HG02759 (cell line): ENCODE data around the gene CLEC4E.
"Not testable (repeated sequence)": the region's sequence is repeated elsewhere in the genome, so short reads cannot be mapped to it uniquely, and the experiment has no call there.

Experiments
- ATAC-seq: cut with Tn5 transposase; IDR thresholded peaks from one replicate; pipeline ENCODE4 v1.9.1; 2021; ENCODE audit warnings: mild to moderate bottlenecking, moderate library complexity; ENCODE audit not compliant: unreplicated experiment

Gene CLEC4E

GRCh38 chr12:8544295-8544694 lies 3.6 kb upstream of the CLEC4E start:
- peak; percentile 62 for ATAC-seq

- no peak for ATAC-seq
Observed at GRCh38 chr12:8541562-8541961, 857 bp upstream of the CLEC4E start.

GRCh38 chr12:8537820-8538219 lies 2.9 kb downstream of the CLEC4E start:
- not testable (repeated sequence) for ATAC-seq

GRCh38 chr12:8532045-8532444 lies 8.7 kb downstream of the CLEC4E start:
- no peak for ATAC-seq

- no peak for ATAC-seq
Observed at GRCh38 chr12:8527250-8528130, 13.2 kb downstream of the CLEC4E start.

GRCh38 chr12:8519171-8519570 lies 21.5 kb downstream of the CLEC4E start:
- ATAC-seq = no peak

GRCh38 chr12:8517971-8518370 lies 22.7 kb downstream of the CLEC4E start:
- no peak for ATAC-seq

GRCh38 chr12:8513256-8513655 lies 27.4 kb downstream of the CLEC4E start, which contains the start of gene CLEC4D:
CLEC4D (plus strand) TSS chr12:8513503; CDS start chr12:8513733, 230 bp downstream.
- ATAC-seq = no peak

GRCh38 chr12:8508910-8509841 lies 31.5 kb downstream of the CLEC4E start:
- ATAC-seq = no peak

GRCh38 chr12:8508223-8508622 lies 32.5 kb downstream of the CLEC4E start:
- no peak for ATAC-seq

- ATAC-seq = no peak
Observed at GRCh38 chr12:8507596-8507995, 33.1 kb downstream of the CLEC4E start.

- no peak for ATAC-seq
Observed at GRCh38 chr12:8504351-8504750, 36.4 kb downstream of the CLEC4E start.

- ATAC-seq = no peak
Observed at GRCh38 chr12:8501720-8502119, 39.0 kb downstream of the CLEC4E start.

- ATAC-seq = no peak
Observed at GRCh38 chr12:8499616-8500015, 41.1 kb downstream of the CLEC4E start.

GRCh38 chr12:8496074-8496473 lies 44.6 kb downstream of the CLEC4E start:
- not testable (repeated sequence) for ATAC-seq

GRCh38 chr12:8495671-8496070 lies 45.0 kb downstream of the CLEC4E start:
- ATAC-seq = not testable (repeated sequence)

- peak; percentile 99 for ATAC-seq
Observed at GRCh38 chr12:8493084-8493483, 47.6 kb downstream of the CLEC4E start.

GRCh38 chr12:8491646-8492530 lies 48.8 kb downstream of the CLEC4E start:
- ATAC-seq = no peak
